CMK (cell line): ENCODE results near the gene SARS2.
"Not testable (repeated sequence)": the region's sequence is repeated elsewhere in the genome, so short reads cannot be mapped to it uniquely, and the experiment has no call there.

Experiments used
- DNase-seq: peaks from one replicate; pipeline ENCODE4 v3.0.0-alpha.2; 2010; ENCODE audit warnings: low read depth

The SARS2 gene, protein sequence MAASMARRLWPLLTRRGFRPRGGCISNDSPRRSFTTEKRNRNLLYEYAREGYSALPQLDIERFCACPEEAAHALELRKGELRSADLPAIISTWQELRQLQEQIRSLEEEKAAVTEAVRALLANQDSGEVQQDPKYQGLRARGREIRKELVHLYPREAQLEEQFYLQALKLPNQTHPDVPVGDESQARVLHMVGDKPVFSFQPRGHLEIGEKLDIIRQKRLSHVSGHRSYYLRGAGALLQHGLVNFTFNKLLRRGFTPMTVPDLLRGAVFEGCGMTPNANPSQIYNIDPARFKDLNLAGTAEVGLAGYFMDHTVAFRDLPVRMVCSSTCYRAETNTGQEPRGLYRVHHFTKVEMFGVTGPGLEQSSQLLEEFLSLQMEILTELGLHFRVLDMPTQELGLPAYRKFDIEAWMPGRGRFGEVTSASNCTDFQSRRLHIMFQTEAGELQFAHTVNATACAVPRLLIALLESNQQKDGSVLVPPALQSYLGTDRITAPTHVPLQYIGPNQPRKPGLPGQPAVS

DNA sequence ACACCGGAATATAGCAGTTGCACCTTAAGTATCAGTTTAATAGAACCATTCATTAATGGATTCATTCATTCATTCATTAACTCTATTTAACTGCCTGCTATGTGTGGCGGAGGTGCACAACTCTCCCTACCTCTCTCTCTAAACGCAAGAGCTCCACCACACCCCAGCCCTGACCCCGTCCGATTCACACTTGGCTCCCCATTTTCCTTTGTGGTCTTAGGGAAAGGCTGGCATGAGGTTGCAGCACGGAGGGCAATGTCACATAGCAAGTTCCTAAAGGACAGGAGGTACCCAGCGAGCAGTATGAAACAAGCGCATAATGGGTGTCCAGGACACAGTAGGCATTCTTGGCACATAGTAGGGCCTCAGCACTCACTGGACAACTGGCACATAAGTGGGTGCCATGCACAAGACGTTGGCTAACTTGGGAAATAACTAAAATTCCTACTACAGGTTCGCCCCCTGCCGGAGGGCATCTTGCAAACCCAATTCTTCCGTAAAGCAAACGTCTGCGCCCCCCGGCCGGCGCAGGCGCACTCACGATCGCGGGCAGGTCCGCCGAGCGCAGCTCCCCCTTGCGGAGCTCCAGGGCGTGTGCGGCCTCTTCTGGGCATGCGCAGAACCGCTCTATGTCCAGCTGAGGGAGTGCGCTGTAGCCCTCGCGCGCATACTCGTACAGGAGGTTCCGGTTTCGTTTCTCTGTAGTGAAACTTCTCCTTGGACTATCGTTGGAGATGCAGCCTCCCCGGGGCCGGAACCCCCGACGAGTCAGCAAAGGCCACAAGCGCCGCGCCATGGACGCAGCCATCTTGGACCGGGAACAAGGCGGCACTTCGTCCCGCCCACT is at the start of gene SARS2:
Gene SARS2 (minus strand): TSS at position 835 of the 847 bp plus-strand sequence. CDS start 27 bp downstream, at position 808.
- peak; percentile 90 for DNase-seq

DNA sequence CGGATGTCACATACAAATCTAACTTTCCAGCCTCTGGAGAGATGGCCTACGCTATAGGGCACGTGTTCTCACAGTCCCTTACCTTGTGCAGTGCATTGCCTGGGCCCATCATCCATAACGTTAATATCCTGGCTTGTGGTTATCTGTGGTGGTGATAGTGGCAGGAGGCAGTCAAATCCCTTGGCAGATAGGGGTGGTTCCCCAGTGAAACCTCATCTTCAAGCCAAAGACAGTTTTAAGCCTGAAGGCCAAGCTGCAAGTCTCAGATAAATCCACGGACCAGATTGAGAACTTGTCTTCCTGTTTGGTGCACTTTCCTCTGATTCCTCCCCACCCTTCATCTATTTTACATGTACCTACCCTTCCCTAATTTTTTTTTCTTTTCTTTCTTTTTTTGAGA is 49.2 kb upstream of the SARS2 start:
- DNase-seq, result no peak

DNA sequence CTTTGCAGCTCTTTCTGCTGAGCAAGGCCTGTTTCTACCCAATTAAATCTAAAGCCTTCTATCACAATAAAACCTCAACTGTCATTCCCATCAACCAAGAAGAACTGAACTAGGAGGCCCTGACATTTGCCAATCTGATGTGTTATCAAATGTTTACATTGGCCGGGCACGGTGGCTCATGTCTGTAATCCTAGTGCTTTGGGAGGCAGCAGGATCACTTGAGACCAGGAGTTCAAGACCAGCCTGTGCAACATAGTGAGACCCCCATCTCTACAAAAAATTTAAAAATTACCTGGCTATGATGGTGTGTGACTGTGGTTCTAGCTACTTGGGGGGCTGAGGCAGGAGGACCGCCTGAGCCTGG is 47.7 kb upstream of the SARS2 start:
- DNase-seq, result no peak

DNA sequence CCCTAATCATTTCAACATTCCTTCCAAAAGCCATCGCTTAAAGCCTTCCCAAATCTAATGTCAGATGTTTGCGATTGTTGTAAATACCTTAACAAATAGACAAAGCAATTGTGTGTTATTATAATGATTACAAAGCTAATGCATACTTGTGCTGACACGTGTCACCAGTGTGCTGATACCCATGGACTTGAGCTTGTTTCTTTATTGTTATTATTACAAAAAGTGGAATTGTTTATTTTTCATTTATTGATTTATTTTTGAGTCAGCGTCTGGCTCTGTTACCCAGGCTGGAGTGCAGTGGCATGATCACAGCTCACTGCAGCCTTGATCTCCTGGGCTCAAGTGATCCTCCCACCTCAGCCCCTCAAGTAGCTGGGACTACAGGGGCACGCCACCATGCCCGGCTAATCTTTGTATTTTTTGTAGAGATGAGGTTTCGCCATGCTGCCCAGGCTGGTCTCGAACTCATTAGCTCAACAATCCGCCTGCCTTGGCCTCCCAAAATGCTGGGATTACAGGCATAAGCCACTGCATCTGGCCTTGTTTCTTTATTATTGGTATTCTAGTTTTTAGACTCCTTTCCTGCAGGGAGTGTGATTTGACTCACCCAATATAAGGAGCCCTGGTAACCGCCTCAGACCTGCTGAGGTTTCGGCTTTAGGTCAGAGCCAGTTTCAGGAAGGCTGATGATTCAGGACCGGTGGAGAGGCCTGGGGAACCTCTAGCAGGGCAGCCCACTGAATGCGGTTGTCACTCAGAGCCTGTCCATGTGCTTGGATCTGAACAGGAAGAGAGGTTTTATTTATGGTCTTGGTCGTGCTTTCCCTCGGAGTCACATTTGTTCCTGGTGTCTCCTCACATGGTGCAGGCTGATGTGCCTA is 47.1 kb upstream of the SARS2 start:
- DNase-seq, result no peak

DNA sequence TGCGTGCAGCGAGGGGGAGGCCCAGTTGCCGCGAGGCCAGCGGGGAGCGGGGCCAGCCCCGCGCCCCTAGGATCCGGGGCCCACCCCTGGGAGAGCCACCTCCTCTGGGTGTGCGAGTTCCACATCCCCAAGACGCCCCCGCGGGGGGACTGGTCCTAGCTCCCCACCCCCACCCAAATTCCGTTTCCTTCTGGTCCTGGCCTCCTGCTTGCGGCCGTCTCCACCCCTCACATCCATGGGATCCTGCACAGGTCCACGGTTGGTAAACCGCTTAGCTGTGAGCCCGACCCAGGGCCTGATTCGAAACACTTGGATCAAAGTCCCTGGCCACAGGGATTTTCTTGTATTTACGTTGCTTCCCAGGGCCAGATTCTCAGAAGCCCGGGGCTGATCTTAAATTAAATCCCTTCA is 45.3 kb upstream of the SARS2 start:
- no peak for DNase-seq

DNA sequence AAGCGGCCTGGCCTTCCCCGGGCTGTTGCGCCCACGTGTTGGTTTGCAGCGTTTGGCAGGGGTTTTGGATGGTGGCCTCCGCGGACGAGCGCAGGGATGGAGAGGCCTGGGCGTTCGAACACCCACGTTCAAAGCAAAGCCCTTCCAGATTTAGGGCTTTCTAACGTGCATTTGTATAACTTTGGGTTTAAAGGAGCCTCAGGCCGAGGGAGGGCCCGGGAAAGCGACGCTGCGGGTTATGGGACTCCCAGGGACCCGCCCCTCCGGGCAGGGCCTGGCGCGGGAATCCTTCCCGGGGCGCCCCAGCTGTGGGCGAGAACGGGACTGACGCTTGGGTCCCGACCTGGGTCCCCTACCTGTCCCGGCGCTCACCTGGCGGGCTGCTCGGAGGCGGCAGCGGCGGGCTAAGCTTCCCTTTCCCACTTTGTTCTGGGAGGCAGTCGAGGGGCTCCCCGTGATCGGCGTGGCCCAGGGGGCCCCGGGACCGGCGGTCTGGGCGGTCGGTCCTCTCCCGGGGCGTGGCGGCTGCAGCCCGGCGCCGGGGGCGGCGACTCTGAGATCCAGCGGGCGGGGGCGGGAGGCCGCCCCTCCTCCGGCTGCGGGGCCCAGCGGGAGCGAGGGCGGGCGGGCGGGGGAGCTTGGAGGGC is 44.8 kb upstream of the SARS2 start, which contains the start of gene FBXO17:
Gene FBXO17 (minus strand): TSS at position 529 of the 647 bp plus-strand sequence. CDS start 25,423 bp downstream, outside the sequence.
- DNase-seq, result no peak

DNA sequence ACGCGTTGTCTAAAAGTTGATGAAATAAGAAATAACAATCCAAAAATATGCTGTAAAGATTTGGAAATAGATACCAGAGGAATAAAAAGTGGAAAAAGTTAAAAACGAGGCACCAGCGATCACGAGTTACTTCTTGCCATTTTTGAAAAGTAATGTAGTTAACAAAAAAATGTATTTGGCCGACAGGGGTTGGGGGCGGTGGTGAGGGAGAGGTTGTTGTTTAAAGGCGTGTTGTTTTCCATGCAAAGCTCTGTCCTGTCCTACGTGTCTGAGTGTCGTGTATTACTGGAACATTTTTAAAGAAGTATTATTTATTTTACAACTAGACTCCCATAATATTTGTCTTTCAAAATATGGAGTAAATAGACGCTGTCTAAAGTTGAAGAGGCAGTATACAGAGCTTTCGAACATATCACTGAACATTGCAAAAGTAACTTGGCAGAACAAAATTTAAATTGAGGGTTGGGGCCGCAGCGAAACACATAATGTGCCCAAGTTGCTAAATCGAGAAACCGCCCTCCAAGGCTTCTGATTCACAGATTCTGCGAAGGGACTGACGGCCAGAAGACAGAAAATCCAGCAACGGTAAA is 44.2 kb upstream of the SARS2 start:
- DNase-seq, result no peak

DNA sequence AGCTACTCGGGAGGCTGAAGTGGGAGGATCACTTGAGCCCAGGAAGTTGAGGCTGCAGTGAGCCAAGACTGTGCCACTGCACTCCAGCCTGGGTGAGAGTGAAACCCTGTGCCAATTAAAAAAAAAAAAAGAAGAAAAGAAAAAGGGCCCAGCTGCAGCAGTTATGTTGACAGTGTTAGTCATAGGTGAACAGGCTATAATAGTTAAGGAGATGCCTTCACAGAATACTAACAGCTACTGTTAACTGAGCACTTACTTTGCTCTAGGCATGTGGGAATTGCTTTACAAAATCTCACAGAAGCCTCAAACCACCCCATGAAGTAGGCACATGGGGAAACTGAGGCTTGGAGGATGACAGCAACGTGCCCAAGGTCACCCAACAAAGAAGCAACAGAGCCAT is 41.1 kb upstream of the SARS2 start:
- DNase-seq, result no peak

DNA sequence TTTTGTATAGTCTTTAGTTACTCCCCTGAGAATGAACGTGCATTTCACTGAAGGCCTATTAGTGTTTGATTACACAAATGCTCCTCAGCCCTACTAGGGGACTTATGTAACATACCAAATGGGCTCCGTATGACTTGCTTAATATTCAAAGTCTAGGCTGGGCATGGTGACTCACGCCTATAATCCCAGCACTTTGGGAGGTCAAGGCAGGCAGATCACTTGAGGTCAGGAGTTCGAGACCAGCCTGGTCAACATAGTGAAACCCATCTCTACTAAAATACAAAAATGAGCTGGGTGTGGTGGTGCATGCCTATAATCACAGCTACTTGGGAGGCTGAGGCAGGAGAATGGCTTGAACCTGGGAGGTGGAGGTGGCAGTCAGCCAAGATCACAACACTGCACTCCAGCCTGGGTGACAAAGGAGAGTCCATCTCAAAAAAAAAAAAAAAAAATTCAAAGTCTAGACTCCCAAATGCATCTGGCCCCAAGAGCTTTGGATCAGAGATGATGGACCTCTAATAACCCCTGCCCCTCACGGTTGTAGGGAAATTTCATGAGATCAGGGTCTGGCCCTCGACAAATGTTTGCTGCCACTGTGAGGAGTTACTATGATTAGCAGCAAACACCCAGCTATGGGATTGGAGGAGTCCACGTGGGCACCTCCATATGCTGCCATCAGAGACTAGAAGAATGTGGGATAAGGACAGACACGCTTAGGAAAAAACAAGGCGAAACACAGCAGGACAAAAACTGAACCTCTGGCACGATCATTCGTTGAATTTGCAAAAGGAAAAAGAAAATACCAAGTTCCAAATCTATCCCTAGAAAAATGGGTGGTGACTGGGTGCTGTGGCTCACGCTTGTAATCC is 40.3 kb upstream of the SARS2 start:
- DNase-seq, result no peak

DNA sequence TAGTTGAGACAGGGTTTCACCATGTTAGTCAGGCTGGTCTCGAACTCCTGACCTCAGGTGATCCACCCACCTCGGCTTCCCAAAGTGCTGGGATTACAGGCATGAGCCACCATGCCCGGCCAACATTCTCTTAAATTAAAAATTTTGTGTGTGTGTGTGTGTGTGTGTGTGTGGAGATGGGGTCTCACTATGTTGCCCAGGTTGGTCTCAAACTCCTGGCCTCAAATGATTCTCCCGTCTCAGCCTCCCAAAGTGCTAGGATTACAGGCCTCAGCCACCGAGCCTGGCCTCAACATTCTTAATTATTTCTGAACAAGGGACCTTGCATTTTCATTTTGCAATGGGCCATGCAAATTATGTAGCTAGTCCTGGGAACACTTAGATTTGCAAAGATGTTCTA is 35.6 kb upstream of the SARS2 start:
- DNase-seq, result not testable (repeated sequence)

DNA sequence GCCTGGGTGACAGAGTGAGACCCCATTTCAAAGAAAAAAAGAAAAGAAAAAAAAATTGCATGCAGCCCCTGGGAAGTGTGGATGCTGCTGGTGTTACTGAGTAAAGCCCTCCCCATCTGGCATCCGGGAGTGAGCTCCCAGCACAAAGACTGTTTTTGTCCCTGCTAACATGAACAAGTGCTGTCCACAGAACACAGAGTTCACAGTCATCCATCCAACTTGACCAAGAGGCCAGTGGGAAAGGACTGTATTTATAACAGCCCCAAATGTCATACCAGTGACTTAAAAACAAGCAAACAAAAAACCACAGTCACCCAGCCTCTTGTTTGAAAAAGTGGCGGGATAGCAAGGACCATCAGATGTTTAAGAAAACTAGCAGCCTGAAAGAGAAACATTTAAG is 34.2 kb upstream of the SARS2 start:
- DNase-seq, result no peak

DNA sequence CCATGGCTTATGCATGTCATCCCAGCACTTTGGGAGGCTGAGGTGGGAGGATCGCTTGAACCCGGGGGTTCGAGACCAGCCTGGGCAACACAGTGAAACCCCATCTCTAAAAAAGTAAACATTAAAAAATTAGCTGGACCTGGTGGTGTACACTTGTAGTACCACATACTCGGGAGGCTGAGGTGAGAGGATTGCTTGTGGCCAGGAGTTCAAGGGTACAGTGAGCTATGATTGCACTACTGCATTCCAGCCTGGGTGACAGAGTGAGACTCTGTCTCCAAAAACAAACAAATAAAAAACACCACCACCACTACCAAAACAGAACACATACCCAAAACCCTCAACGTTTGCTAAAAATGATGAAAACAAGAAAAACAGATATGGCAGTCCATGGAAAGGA is 29.1 kb upstream of the SARS2 start:
- DNase-seq, result no peak

DNA sequence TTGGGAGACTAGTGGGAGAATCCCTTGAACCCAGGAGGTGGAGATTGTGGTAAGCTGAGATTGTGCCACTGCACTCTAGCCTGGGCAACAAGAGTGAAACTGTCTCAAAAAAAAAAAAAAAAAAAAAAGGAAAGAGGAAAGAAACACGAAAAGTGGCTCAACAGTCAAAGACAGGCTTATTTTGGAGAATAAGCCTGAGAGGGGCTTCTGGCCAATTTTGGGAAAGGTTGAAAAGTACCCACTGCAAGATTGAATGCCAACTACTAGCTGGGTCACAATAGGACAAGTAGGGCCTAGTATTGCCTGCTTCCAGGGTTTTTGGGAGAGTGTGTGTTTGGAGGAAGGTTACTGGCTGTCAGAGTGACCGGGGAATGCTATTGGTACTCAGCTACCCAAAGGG is 27.7 kb upstream of the SARS2 start:
- DNase-seq, result no peak

DNA sequence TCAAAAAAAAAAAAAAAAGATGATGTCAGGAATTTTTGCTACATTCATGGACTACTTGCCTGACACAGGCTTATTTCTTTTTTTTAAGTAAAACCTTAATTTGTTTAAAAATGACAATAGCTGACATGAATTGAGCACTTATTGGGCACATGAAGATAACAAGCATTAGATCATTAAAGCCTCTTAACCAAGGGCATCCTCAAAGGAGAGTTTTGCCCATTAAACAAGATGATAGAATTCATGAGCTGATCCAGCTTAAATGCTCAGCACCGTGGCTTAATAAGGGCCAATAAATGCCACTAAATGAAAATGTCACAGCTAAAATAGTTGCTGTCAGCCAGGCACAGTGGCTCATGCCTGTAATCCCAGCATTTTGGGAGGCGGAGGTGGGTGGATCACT is 25.7 kb upstream of the SARS2 start:
- DNase-seq, result no peak

DNA sequence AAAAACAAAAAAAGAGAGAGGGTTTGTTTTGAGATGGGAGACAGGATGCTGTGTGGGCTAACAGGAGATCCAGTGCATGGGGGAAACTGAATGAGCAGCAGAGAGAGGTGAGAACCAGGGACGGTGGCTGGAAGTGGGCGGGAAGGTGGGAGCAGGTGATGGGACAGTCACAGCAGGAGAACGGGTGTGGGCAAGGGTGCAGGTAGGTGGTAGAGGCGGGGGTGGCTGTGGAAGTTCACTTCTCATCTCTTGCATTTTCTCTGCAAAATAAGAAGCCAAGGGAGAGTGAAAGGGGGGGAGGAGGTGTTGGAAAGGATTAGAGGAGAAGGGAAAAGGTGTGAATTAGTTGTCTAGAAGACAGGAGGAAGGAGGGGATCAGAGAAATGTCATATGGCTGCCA is 23.1 kb upstream of the SARS2 start:
- no peak for DNase-seq

DNA sequence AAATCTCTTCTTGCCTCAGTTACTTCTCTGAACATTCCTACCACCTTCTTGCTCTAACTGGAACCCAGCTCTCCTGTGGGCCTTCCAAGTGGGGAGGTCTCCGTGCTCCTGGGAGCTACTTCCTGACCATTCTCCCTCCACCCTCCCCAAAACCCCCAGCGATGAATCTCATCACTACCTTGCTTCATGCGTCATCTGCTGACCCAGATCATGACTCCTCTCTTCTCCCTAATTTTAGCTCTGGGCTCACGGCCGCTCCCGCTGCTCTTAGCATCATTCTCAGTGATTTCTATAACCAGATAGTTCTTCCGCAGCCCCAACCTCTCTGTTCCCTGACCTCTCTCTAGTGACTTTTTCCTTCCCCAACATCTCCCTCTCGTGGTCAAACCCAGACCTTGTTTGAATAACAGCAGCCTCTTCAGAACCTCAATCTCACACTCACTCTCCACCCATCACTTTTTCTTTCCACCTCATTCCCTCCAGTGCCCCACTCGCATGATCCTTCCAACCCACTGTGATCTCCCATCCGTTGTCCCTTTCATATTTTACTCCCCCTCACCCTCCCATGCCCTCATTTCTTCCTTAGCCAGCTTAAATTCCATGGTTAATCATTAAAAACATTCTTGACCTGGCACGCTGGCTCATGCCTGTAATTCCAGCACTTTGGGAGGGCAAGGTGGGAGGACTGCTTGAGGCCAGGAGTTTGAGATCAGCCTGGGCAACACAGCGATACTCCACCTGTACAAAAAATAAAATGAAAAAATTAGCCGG is 22.0 kb upstream of the SARS2 start:
- no peak for DNase-seq

DNA sequence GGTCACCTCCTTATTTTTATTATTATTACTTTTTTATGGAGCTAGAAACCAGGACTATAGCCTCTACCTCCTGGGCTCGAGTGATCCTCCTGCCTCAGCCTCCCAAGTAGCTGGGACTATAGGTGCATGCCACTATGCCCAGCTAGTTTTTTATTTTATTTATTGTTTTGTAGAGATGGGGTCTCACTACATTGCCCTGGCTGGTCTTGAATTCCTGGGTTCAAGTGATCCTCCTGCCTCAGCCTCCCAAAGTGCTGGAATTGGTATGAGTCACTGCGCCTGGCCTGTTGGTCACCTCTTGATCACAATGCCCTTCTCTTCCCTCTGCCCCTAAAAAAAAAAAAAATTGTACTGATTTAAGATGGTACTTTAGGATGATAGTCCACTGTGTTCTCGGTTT is 20.6 kb upstream of the SARS2 start:
- DNase-seq, result no peak

DNA sequence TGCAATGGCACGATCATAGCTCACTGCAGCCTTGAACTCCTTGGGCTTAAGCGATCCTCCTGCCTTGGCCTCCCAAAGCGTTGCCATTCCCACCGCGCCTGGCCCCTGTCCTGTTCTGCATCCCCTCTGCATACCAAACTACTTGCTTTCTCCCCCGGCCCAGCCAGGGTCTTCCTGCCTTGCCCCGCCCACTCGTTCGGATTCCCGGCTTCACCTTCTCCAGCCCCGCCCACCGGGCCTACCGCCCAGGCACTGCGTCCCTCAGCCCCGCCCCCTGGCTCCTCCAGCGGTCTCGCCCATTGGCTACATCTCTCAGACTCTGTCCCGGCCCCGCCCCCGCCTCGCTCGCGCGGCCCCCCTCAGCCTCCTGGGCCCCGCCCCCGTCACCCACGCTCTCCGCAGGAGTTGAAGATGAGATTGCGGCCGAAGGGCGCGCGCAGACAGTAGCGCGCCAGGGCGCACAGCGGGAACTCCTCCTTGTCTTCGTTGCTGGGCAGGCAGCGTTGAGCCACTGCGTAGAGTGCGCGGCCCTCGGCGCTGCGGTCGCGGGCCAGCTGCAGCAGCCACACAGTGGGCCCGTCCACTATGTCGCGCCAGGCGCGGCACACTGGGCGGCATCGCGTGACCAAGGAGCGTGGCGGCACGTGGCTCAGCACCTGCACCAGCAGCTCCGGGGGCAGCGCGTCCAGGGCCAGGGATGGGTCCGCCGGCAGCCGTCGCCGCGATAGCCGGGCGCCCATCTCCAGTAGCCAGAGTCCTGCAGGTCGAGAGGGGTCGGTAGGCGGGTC is 19.2 kb upstream of the SARS2 start:
- peak; percentile 89 for DNase-seq
